ENCODE results near the gene ITM2B.
"Not testable (repeated sequence)": the region's sequence is repeated elsewhere in the genome, so short reads cannot be mapped to it uniquely, and the experiment has no call there.

ITM2B gene

DNA sequence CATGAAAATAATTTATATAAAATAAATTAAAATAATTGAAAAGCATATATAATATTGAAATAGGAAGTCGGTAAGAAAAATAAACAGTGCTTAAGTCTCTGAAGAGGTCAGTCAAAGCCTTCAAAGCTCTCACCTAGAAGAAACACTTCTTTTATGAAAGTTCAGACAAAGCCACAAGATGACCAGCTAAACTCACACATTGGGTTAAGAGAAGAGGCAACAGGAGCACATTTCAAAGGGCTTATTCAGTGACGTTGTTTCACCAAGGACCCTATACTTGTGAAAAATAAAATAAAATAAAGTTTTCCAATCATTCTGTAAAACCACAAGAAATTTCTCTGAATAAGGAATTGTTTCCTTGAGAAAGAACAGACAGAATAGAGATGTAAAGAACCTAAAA, 2.5 kb upstream of the ITM2B start:
- DNase-seq (ENCODE audit: low read depth) = no peak

DNA sequence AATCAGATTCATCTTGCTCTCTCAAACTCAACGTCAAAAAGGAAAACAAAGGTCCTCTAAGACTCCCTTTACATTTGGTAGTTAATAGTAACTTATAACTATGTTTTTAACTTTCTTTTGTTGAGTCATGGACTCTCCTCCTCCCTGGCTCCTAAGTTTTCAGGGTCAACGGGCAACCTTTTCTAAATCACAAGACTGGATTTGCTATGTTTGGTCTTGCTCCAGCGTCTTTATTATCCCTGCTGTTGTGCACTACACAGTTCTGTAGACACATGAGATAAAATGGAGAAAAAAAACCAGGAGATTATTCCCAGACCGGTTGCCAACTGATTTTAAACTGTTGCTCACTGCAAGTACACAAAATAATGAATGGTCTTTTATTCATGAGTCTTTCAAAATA, 1.9 kb upstream of the ITM2B start:
- DNase-seq (ENCODE audit: low read depth) = no peak

DNA sequence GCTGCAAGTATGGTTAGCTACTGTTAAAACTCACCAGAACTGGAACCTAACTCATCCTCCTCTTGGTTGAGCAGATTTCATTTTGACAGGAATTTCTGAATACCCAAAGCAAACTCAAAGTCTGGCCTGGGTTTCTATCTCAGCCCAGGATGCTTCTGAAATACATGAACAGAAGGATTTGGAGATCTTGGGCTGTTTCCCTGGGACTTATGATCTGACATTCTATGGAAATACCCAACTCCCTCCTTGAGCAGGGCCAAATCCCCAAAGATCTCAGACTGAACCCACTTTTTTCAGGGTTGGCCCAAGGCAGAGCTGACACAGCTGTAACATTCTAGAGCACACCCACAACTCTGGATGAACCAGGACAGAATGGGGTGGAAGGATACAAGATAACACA, 1.1 kb upstream of the ITM2B start:
- no peak for DNase-seq (ENCODE audit: low read depth)

DNA sequence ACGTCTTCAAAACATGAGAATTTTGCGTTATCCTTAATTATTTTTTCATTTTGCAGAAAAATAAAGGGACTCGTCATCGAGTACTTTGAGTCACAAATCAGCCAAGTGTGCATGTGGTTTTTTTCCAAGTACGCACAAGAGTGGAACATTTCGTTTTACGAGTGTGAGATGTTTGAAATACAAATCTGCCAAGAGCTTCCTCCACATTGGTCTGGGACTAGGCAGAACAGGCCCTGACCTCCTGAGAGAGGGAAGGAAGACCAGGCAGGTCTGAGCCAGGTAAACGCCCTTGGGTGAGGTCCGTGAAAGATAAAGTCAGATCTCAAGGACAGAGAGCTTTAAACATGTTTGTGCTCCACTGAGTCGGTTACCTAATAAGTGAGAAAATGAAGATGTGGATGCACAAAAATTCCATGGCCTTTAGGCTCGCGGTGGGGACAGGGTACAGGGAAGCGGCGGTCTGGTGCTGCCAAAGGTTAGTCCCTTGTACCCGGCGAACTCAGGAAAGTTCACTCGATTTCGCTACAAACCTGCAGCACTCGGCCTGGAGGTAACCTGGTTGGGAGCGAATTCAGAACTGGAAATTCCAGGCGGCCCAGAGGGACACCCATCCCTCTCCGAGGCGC, 473 bp upstream of the ITM2B start:
- DNase-seq (ENCODE audit: low read depth) = no peak

DNA sequence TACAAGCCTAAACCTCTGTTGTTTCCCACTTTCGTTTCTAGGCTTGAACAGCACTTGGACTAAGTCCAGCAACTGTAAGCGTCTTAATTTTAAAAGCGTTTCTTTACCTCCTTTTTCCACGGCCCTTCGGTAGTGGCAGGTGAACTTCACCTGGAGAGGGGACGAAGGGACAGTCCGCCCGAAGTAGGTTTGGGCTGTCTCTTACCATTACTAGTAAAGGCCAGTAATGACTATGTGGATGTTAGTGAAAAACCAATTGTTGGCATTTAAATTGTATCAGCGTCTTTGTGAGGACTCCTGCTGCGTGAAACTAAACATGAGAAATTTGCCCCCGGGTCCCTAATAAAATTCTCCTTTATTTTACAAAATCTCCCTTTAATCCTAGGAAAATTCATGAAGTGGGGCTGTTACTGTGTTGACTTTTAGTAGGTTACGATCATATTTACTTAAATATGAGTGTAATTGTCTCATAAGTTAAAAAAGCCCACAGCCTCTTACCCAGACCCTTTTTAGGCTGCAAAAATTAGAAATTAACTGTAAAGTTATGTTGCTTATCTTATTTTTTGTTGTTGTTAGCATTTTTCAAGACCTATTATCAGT, 983 bp downstream of the ITM2B start:
- no peak for DNase-seq (ENCODE audit: low read depth)

DNA sequence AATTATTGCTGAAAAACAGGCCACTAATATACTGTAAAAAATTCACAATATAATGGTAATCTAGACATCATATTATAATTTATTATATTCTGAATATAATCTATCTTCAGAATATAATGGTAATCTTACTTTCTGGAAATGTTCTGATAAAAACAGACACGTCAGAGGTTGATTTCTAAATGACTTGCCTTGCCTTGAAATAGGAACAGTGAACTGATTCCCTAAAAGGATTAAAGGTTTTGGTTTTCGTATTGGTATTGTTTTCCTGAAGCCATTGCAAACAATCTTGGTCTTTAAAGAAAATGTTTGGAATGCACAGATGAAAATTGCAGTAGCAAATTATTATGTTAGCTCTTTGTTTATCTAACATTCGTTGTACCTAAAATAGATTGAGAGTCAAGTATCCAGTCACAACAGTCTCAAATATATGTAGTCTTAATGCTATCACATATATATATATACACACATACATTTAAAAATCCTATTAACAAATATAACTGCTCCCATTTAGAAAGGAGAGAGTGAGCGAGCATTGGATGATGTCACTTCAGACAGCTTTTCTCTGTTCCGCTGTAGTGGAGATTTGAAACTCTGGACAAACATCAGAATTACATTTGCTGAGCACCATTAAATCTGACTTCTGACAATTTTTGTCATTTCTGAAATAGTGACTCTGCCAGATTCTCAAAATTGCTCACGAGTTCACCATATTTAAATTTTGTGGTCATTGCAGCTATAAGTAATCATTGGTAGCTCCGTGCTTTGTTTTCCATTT, 1.7 kb downstream of the ITM2B start:
- no peak for DNase-seq (ENCODE audit: low read depth)

DNA sequence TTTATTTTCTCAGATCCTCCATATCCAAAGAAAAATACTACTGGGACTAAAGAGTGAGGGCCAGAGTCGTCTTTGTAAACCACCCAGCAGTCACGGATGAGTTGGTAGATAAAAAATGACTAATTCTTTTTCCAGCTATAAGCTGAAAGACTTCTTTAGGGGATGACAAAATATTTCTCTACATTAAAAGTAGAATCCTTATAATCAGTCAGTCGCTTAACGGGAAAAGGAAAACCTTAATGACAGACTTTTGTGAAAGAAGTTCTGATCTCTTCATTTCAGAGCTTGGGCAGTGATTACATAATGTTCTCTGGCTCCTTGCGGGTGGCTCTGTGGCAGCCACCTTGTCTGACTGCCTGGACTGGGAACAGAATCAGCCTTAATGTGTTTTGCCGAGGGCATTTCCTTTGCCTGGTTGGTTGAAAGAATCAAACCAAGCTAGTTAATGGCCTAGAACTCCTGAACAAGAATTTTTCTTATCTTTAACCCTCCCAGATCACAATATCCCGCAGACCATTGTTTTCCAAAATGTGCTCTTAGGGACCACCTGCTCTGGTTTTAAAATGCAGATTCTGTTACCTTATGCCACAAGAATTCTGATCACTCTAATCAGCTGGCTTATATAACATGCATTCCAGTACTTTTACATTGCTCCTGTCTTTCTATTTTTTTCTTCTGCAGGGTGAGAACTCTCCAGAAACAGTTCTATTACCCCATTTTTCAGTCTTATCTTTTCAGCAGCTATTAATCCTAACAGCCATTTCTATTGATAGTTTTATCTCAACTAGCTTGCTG, 2.5 kb downstream of the ITM2B start:
- no peak for DNase-seq (ENCODE audit: low read depth)

DNA sequence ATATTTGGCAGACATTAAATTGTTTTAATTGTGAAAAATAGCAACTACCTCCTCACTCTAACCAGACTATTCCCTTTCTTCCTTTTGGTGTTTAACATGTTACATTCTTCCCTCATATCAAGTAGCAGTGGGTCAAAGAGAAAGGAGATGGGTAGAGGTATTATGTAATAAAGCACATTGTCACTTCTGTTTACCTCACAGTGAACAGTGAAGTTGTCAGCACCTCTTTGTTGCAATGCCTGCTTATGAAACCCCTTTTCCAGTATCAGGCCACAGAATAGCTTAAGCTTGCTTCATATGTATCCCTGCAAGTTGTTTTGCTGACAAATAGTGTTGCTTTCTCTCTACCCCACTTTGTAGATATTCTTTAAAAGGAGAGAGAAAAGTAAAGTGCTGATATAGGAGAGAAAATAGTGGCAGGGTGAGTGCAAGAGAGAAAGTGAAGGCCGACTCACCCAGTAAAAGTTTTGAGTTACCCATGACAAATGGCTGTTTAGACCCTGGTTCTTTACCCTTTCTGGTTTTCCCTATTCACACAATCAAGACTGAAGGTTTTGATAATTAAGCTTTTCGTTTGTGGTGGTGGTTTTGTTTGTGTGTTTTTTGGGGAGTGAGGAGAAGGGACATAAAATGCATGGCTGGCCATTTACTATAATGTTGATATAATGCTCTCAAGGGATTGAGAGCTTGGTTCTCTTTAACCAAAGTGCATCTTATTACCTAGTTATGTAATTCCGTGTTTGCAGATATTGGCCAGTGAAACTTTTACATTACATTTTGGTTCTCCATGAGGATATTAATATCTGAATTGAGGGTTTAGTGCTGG, 3.7 kb downstream of the ITM2B start:
- DNase-seq (ENCODE audit: low read depth) = no peak

DNA sequence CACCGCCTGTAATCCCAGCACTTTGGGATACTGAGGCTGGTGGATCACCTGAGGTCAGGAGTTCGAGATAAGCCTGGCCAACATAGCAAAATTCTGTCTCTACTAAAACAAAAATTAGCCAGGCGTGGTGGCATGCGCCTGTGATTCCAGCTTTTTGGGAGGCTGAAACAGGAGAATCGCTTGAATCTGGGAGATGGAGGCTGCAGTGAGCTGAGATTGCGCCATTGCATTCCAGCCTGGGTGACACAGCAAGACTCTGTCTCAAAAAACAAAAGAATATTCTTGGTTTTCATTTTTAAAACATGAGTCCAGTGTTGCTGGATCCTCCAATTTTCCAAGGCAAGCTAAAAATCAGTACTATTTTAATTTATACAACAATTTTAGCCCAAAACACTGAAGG, 6.4 kb downstream of the ITM2B start:
- DNase-seq (ENCODE audit: low read depth) = not testable (repeated sequence)

DNA sequence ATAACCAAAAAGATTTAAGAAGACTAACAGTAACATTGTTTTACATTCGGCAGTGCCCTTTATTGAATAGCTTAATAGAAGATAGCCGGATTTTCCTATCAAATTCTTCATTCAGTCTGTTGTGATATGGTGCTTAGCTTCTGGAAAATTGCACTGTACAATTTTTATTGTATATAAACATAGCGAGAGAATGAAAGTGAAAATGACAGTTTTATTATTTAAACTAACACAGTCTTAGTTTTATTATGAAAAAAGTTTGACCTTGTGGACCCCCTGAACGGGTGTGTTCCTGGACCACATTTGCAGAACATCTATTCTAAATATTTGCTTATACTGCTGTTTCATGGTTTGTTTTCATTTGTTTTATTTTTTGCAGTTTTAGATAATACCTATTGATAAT, 8.6 kb downstream of the ITM2B start:
- no peak for DNase-seq (ENCODE audit: low read depth)

DNA sequence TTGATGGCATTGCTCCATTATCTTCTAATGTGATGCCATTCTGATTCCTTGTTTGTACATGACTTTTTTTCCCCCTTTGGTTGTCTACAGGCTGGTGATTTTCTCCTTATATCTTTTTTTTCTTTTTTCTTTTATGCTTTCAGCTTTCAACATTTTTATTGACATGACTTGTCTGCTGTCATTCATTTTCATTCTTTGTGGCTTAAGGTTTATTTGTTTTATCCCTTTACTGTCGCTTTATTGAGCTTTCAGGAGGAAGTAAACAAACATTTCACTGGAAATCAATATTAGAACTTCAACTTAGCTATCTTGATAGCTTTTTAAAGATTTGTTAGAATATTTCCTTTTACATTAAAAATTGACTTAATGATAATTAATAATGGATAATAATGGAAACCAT, 9.7 kb downstream of the ITM2B start:
- no peak for DNase-seq (ENCODE audit: low read depth)

DNA sequence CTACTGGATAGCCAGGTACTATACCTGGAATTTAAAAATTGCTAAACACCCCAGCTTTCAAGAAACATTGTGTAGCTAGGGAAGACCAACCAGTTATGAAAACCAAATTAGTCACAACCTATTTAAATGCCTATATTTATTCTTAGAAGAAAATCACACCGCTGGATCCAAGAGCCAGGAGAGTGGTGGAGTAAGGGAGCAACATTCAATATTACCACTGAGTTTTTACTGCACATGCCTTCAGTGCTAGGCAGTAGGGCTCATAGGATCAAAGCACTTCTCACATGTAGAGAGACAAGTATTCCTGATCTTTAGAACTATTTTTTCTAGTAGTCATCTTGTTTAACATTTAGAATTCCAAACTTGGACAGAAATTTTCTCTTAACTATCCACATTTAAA, 11.2 kb downstream of the ITM2B start:
- DNase-seq (ENCODE audit: low read depth) = no peak

DNA sequence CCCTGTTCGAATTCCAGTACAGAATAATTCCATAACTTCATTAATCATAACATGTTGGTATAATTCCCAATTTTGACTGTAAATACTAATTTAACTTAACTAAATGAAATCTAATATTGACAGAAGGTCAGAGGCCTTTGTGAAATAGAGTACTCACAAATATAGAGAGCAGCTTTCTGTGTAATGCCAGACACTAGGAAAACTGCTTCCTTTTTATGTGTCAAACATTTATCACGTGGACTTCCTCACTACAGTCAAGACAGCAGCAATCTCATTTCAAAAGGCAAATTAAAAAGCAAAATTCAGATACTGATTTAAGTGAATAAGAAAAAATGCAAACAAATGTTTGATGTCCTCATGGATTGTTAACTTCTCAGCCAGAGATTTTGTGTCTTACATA, 13.1 kb downstream of the ITM2B start:
- DNase-seq (ENCODE audit: low read depth) = no peak

DNA sequence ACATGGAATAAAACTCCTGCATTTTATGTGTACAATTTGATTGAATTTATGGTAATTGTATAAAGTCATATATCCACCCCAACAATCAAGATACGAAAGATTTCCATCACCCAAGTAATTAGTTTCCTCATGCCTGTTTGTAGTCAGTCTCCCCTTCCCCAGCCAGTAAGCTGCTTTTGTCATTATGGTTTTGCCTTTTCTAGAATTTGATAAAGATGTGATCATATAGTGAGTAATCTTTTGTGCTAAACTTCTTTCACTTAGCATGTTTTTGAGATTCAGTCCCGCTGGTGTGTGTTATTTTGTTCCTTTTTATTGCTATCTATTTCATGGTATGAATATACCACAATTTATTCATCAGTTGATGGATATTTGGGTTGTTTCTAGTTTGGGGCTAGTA, 16.0 kb downstream of the ITM2B start:
- no peak for DNase-seq (ENCODE audit: low read depth)

DNA sequence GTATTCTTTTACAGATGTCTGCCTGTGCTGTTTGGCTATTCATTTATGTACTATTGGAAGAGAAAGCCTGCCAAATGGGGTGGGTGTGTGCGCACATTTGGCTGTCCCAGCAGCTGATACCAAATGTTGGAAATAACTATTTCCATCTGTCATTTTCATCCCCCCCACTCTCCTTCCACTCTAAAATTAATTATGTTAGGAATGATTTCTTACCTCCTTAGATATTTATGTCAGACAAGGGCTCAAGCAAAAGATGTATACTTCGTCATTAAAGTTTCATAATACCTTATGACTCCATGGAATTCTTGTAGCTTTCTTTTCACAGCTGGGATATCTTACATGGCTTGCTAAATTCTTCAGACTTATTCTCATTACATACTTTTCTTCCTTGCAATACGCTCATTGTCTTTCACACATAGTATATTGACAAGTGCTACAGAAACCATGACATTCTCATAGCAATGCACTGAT, 18.6 kb downstream of the ITM2B start:
- DNase-seq (ENCODE audit: low read depth) = no peak

DNA sequence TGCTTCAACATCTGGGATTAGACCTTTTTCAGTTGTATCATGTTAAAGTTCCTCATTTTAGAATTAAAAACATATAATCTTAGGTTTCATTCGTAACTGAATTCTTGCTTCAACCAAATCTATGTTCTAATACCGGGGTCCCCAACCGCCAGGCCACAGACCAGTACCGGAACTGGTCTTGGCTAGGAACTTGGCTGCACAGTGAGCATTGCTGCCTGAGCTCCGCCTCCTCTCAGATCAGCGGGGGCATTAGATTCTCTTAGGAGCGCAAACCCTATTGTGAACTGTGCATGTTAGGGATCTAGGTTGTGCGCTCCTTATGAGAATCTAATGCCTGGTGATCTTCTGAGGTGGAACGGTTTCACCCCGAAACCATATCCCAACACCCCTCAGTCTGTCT, 19.2 kb downstream of the ITM2B start:
- DNase-seq (ENCODE audit: low read depth) = no peak

DNA sequence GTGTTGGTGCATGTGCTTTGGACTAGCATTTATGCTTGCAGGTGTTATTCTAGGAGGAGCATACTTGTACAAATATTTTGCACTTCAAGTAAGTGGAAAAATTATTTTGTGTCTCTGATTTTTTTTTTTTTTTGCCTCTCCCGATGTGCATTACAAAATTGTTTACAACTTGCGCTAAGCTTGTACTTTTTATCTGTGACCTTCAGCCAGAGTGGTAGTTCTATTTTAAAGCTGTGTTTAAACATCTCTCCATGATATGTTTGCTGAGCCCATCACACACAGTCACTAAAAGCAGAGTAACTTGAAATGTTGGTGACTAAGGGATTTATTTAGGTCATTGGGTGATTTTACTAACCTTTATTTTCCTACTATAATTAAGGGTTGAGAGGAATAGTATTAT, 20.8 kb downstream of the ITM2B start:
- no peak for DNase-seq (ENCODE audit: low read depth)

DNA sequence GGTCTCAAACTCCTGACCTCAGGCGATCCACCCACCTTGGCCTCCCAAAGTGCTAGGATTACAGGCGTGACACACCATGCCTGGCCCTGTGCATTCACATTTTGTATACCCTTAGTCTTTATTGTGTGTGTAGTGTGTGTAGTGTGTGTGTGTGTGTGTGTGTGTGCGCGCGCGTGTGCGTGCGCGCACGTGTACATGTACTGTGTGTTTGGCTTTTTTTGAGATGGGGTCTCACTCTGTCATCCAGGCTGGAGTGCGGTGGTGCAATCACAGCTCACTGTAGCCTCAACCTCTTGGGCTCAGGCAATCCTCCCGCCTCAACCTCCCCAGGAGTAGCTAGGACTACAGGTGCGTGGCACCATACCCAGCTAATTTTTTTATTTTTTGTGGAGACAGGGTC, 22.1 kb downstream of the ITM2B start:
- no peak for DNase-seq (ENCODE audit: low read depth)

DNA sequence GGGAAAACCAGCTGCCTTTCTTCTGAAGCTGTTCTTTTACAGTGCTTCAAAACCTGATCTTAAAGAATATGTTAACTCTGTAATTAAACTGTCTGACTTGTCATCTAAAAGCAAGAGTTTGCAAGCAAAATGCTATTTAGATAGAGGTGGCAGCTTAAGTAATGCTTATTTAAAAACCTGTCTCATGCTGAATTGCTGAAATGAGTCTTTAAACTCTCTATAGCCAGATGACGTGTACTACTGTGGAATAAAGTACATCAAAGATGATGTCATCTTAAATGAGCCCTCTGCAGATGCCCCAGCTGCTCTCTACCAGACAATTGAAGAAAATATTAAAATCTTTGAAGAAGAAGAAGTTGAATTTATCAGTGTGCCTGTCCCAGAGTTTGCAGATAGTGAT, 22.9 kb downstream of the ITM2B start:
- DNase-seq (ENCODE audit: low read depth) = no peak

DNA sequence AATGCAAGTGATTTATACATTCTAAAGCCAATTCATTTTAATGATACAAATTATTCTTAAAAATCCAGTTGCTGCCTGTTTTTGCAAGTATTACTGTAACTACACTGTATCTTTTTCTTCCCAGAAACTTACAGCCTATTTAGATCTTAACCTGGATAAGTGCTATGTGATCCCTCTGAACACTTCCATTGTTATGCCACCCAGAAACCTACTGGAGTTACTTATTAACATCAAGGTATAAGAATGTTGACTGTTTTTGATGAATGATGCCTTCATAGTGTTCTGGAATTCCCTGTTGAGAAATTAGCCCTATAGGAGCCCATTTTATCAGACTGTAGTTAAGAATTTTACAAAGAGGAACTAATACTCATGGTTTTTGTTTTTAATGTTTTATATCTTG, 25.0 kb downstream of the ITM2B start:
- no peak for DNase-seq (ENCODE audit: low read depth)

DNA sequence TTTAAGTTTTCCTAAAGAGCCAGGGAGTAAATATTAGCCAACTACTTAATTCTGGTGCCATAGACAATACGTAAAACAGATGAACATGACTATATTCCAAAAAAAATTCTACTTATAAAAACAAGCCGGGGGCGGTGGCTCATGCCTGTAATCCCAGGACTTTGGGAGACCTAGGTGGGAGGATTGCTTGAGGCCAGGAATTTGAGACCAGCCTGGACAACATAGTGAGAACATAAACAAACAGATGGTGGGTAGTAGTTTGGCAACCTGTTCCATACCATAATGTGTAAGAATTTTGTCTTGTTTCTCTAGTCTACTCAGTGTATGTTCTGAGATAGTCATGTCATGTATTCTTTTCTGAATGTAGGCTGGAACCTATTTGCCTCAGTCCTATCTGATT, 25.4 kb downstream of the ITM2B start:
- no peak for DNase-seq (ENCODE audit: low read depth)

DNA sequence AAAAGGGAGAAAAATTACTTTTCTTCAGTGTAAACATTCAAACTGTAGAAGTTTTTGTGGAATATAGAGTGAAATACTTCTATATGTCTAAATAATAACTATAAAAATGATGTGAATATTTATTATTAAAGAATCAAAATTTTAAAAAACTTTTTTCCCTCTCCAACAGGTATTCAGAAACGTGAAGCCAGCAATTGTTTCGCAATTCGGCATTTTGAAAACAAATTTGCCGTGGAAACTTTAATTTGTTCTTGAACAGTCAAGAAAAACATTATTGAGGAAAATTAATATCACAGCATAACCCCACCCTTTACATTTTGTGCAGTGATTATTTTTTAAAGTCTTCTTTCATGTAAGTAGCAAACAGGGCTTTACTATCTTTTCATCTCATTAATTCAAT, 28.0 kb downstream of the ITM2B start:
- DNase-seq (ENCODE audit: low read depth) = no peak
